Activated CD4-positive, alpha-beta T cell treated with anti-CD3 and anti-CD28 coated beads, Interleukin-2, amount 50 U/mL, for 4 hours (primary cell): ENCODE data around the gene KIRREL3.

Experiments
- DNase-seq, 2 experiments: peaks; one replicate each; pipeline ENCODE4 v3.0.0-alpha.2; 2020

The KIRREL3 gene

DNA sequence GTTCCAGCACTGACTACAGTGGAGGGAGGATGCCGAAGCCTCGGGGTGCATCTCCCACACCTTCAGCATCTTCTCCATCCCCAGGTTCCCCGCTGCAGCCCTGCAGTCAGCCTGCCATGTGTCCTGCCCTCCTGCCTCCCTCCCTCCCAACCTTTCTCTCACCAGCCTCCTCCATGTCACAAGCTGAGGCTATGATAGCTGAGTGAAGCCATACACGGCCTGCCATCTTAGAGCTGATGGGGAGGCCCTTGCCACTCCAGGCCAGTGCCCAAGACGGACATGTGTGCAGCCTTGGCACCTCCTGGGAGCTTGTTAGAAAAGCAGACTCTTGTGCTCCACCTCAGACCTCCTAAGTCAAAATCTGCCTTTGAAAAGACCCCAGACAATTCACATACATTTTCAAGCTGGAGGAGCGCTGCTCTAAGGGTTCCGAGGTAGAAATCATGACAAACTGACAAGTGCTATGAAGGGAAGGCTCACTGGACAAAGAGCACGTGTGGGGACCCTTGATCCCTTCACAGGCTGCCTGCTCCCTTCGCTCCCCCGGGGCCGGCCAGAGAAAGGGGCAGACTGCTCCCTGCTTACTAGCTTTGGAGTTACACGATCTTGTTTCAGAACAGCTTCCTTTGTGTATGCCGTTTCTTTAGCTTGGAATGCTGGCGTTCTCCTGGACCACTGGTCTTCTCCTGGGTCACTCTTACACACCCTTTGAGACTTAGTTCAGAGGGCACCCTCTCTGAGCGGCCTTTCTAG lies 521.2 kb downstream of the KIRREL3 start:
- no peak for DNase-seq

DNA sequence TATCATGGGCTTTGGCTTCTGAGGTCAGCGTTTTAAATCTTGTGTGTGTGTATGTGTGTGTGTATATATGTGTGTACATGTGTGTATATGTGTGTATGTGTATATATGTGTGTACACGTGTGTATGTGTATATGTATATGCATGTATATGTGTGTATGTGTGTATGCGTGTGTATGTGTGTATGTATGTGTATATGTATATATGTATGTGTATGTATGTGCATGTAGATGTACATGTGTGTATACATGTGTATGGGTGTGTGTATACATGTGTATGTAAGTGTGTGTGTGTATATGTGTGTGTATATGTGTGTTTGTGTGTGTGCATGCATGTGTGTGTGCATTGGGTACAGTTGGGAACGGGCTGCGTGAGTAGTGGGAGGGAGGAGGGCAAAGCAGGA lies 522.1 kb downstream of the KIRREL3 start:
- DNase-seq: no peak

DNA sequence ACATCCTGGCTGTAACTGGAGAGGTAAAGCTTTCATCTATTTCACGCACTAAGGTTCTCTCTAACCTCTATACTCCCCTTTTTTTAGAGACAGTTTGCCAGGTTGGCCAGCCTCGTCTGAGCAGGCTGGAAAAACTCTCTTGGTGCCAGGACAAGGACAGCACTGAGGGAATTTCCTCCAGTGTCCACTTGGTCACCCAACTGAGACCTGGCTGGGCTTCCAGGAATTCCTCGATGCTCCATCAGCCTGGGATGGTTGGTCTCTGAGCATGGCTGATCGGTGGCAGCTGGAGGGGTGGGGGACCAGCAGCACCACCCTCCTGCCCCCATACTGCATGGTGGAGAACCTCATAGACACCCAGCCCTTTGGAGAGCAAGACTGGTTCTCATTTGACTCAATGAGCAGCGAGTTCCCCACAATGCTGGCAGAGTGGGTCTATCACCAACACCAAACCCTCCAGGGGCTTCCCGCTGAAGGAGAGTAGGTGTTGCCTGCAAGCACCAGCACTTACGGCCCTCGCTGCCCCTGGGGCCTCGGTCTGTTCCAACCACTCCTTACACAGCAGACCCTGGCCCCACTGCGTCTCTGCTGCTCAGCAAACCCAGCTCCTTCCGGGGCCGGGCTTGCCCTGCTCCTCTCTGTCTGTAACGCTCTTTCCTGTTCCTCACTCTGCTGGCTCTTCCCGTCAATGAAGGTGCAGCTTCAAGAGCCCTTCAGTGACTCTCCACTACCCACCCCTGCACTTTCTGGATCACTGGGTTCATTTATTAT lies 522.9 kb downstream of the KIRREL3 start:
- no peak for DNase-seq

DNA sequence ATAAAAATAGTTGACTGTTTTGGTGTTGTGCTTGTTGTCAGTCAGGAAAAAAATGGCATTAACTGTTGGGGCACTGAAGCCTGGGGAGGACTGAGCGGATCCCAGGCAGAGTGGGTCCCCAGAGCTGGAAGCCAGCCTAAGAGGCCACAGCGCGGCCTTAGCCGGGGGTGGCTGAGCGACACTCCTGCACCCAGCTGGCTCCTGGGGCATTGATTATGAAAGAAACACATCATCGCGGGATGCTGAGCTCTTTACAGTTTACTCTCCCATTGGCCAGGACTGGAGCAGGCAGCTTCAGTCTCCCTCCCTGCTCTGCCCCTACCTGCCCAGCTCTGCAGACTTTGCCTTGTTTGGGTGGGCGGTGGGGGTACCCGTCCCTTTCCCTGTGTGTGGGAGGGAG lies 523.6 kb downstream of the KIRREL3 start:
- DNase-seq: no peak

DNA sequence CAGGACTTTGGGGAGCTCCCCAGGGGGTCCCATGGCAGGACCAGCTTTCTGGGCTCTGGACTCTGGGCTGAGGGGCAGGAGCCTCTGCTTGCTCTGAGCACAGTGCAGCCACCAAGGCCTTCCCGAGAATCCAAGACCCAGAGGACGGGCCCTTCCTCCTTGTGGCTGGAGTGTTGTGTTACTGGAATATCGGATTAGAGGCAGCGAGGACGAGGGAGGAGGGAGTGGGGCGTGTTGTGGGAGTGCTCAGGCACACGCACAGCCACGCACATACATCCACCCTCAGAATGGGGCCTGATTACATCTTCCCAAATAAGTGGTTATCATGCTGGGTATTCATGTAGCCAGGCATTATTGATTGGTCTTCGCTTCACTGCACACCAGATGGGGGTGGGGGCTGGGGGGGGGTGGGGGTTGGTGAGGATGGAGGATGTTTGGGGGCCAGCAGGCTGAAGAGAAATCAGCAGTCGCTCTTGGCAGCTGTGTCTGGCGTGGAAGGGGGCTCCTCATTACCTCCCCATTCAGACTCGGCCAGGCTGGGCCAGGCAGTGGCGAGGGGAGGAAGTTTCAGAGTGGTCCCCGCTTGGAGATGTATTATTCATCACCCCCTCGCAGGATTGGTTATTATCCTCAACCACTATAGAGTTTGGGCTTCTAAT lies 524.2 kb downstream of the KIRREL3 start:
- DNase-seq: no peak

DNA sequence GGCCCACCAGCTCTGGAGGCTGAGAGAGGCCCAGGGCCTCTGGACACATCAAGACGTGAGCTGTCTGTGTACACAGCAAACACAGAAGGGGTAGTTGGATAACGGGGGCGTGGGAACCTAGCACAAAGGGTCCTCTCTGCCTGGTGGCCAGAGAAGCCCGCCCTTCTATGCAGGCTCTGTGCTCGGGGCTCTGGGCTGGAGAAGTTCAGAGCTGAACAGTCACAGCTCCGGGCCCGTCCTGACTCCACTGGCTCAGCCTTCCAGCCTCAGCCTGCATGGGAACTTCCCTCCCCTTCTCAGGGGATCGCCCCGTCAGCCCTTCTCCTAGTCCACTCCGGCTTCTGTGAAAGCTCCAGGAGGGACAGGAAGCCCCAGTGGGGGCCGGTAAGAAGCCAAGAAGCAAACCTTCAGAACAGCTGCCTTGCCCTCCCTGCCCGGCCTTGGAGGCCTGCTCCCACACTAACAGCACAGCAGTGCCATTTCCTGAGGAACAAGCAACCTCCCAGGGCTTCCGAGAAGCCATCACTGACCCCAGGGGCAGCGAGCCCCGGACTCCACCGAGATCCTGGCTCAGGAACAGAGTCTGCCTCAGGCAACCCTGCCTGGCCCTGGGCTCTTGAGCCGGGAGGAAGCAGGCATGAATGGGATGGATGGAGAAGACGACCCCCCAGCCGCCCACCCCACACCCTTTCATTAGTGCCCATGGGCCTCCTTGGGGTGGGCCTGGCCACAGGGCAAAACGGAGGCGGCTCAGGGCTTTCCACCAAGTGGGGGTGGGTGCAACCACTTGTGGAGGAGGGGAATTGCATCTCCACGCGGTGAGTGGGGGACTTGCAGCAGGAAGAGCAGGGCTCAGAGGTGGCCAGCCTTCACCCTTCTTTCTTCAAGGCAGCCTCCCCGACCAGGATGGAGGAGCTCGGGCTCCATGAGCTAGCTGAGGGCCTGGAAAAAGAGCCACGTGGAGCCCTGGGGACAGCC lies 525.3 kb downstream of the KIRREL3 start:
- DNase-seq: no peak

DNA sequence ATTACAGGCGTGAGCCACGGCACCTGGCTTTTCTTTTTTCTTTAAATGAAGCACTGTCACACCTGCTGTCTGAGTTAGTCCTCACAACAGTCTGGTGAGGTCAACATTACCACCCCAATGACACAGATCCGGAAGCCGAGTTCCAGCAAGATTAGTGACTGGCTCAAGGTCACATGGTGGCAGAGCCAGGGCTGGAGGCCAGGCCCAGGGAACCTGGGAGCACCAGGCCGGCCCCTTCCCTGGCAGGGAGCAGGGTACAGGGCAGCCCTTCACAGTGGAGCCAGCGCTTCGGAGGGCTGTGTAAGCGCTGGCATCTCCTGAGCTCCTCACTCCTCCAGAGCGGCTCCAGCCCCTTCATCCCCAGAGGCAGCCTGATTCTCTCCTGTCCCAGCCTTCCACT lies 526.4 kb downstream of the KIRREL3 start:
- no peak for DNase-seq

DNA sequence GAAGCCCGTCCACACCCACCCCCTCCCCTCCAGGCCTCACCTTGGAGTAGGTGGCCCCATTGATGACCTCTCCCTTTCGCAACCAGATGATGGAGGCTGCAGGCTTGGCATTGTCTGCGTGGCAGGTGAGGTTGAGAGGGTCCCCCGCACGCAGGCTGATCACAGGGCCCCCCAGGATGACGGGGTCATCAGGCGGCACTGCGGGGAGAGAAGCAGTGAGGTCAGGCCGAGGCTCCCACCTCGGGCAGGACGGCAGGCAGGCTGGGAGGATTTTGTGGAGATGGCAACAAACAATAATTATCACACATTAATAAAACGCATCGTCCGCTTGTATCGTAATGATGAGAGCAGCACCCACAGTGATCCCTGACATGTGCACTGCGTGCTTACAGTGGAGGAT lies 527.3 kb downstream of the KIRREL3 start:
- no peak for DNase-seq

DNA sequence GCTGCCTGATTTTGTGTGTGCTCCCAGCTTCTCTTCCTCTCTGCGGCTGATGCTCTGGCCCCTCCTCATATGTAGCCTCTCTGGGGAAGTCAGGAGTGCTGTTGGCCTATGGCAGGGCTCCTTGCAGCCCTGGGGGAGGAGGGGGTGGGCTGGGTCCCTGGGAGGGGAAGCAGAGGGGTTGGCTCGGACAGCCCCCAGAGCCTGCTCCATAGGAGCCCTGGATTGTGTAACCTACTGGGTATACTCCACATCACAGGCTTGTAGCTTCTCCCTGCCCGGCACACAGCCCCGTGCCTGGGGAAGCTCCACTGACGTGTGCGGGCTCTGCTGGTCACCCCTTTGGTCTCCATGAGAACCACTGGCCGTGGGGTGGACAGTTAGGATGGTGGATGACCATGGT lies 531.3 kb downstream of the KIRREL3 start:
- no peak for DNase-seq

DNA sequence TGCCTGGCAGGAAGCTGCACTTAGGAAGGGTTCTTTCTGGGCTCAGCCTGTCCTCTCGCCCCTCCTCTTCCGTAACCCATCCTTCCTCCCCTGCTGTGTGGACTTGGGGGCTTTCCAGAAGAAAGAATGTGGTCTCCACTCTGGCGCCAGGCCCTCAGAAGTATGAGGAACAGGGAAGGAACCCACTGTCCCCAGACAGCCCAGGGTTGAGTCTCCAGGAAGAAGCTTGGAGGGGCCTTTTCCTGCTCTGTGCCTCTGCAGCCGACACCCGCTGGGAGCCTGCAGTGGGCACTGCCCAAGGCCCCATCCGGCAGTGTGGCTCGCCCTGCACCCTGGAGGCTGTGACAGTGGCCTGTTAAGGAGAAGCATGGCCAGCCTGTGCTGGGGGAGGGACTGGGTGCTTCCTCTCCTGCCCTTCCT lies 532.5 kb downstream of the KIRREL3 start:
- no peak for DNase-seq

DNA sequence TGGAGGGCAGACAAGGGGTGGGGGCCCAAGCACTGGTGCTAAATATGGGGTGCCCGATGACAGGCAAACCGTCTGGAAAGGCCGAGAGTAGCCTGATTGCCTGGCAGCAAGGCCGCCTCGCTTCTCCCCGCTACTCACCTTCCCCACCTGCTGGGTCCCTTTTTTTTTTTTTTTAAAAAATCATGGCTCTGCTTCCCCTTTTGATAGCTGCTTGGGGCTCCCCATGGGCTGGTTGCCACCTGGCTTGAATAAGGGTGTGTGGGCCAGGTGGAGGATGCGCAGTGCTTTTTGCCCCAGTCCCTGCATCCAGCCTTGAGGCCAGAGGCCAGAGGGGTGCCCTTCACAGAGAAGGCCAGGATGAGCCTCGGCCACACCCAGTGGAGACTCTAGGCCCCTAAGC lies 533.1 kb downstream of the KIRREL3 start:
- no peak for DNase-seq

DNA sequence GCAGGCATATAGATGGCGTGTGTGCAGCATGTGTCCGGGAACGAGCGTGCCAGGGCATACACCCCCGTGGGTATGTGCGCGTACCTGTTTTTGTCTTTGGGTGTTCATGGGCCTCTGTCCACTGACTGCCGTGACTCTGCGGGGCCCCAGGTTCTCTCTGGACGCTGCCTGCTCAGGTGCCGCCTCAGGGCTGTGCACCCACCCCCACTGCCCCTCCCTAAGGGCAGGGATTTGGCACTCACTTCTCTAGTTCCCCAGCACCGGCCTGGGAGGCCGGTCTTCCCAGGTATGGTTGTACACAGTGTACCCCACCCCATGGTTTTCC lies 533.6 kb downstream of the KIRREL3 start:
- DNase-seq: no peak

DNA sequence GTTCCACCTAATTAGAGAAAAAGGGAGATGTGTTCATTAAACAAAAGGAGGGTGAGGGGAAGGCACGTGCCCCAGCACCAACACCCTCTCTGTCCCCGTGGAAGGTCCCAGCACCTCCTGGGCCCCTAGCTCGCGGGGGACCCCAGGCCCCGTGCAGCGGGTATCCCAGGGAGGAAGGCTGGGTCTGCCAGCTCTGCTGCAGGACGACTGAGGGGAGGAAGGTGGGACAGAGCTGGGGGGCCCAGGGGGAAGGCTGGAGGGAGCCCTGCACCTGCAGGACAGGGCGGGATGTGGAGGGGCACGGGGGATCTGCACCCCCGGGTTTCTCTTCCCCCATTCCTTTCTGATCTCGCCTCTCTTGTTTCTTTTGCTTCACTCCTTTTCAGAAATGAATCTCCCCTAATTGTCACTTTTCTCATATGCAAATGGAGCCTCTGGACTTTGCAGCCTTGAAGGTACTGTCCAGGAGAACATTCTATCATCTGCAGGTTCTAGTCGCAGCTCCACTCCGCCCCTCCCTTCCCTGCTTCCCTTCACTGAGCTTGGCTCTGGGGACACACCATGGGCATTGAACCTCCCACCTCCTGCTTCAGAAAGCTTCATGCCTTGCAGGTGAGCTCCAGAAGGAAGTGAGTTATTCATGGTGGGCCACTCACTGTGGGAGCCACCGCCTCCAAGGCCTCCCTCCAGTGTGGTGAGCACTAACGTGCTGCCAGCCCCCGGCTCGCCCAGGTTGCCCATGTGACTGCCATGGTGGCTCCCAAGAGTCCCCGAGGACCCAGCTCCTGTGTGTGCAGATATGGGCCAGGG lies 534.1 kb downstream of the KIRREL3 start:
- DNase-seq: no peak

DNA sequence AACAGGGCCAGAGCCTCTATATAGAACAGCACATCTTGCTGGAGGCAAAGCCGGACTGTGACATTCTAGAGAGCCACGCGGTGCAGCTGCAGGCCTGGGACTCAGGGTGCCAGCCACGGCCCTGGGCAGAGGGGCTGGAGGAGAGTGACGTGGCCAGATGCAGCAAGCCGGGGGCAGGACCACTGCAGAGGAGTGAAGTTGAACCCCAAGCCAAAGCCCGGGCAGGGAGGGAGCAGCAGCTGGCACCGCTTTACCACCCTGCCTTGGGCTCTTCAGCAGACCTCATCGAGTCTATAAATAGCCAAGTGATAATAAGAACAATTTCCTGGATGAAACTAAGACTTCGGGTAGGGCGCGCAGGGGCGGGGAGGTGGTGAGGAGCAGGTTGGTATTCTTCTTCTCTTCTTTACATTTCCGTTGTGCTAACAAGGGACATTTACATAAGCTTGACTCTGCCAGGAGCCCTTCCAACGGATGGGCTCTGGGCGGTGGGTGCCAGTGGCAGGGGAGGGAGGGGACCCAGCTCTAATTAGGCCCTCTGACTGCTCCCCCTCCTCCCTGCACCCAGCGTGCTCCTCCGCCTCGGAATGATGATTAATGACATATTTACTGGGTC lies 534.9 kb downstream of the KIRREL3 start:
- DNase-seq: no peak

DNA sequence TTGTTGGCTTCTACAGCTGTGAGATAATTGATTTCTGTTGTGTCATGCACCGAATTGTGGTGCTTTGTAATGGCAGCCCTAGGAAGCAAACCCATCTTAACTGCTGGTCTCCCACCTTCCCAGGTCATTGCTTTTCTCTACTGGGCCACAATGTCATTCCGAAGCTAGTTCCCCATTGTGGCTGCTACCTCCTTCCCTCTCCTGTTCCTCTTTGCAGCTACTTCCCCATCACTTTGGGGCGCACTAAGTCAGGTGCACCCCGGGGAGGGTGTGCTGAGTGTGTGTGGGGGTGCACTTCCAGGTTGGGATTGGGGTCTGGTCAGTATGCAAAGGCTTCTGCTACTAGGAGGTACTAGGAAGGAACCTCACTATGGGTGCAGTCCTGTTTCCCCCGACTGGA lies 535.8 kb downstream of the KIRREL3 start:
- DNase-seq: no peak

DNA sequence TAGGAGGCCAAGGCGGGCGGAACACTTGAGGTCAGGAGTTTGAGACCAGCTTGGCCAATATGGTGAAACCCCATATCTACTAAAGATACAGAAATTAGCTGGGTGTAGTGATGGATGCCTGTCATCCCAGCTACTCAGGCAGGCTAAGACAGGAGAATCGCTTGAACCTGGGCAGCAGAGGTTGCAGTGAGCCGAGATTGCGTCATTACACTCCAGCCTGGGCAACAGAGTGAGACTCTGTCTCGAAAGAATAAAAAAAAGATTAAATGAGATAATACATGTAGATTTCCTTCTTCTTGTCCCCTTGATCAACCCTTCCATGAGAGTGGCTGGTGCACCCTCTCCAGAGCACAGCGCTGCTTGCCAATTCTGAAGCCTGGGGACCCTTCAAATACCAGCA lies 538.1 kb downstream of the KIRREL3 start:
- no peak for DNase-seq

DNA sequence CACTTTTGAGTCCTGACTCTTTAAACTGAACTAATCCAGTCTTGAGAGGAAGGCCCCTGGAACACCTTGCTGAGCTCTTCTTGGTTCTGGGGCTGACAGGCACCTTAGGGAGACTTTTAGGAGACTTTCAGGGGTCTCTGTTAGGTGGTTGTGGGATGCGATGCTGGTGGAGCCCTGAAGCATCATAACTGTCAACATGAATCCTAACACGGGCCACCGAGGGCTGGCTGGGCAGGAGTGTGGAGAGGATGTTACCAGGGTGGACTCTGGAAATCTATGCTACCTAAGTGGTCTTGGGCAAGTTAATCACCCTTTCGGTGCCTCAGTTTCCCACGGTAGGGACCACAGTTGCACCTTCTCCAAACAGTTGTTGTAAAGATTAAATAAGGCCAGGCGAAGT lies 538.6 kb downstream of the KIRREL3 start:
- DNase-seq: no peak

DNA sequence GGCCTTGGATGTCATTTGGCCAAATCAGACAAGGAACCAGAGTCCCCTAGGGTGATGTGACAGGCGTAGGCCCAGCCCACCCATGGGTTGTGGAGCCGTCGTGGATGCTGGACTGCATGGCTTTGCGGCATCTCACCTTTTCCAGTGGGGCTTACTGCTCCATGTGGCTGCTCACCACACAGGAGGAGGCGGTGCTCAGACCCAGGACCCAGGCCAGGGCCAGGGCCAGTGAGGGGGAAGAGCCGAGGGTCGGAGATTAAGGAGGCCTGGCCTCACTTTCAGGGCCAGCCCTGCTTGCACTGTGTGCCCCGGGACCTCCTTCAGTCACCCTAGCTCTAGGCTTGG lies 539.5 kb downstream of the KIRREL3 start:
- no peak for DNase-seq

DNA sequence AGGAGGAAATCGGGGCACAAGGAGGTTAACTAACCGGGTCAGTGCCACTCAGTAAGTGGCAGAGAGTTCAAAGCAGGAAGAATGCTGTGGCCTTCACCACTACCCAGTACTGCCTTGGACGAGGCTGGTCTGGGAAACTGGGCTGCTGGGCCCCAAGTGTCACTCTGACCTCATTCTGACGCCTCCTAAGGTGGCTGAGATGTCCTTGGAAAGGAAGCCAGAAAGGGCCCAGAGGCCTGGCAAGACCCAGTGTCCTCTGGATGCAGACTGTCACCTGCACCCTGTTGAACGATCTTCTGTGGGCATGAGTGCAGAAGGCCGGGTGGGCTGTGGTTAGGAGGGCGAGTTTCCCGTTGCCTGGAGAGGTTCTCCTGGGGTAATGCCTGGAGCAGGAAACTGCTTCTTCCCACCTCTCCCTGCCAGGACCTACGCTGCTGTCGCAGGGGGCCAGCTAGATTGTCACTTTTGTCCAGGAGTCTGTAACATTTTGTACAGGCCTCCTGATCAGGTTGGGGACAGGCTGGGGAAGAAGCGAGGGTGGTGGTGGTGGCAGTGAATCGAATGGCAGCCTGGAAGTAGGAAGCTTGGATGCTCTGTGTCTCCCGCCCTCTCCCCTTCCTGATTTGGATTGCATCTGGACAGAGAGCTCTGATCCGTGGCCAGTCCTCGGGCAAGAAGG lies 540.0 kb downstream of the KIRREL3 start:
- DNase-seq: no peak

DNA sequence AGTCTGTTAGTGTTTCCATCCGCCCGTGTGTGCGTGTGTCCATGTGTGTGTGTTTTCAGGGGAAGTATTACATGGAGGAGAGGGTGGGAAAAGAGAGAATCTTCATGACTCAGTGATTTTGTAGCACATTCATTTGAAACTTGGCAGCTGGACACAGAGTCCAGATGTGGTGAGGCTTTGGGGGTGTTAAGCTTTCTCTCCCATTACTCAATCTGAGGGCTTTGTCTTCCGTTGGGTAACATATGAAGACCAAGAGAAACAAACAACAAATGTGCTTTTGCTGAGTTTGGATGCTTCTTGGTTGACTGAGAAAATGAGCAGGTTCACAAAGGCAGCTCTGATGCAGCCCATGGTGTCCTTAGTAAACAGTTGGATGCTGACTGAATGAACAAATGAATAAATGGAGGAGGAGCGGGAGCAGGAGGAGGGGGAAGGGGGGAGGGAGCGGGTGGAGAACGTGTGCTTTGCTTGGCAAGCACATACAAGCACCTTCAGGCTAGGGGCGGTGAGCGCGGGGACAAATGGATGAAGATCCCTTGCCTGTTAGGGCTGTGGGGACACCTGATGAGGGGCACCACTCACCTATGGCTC lies 540.8 kb downstream of the KIRREL3 start:
- DNase-seq: no peak

DNA sequence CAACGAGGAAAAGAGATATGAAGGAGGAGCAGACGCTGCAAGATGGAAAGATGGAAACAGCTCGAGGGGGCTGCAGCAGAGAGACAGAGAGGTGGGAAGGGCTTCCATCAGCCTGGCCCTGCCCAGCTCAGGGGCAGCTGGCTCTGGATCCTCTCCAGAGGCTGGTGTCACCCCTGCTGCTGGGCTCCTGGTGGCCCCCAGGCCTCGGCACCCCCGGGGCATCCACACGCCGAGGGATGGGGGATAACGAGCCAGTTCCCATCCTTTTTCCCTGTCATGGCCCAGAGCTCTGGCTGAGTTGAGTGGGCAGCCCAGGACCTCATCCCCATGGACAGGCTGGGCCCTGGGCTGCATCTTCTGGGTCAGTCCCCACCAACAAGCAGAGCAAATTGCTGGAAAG lies 542.8 kb downstream of the KIRREL3 start:
- no peak for DNase-seq
